Posterior cingulate gyrus (tissue), 11 donors: Measurements from ENCODE around the gene FRMD4A.

Experiments used
- DNase-seq, 10 donors: peaks; one replicate each; pipeline versions ENCODE4 v3.0.0 to v3.0.0-alpha.2; 2020 to 2021; ENCODE audit warnings: mixed read lengths in 3 of 10
- intact Hi-C: fragments of 100-400 bp; cut with DNase I; formaldehyde crosslinking; loops from one replicate; pipeline ENCODE4 v1.15.1; 2023

The FRMD4A gene

DNA sequence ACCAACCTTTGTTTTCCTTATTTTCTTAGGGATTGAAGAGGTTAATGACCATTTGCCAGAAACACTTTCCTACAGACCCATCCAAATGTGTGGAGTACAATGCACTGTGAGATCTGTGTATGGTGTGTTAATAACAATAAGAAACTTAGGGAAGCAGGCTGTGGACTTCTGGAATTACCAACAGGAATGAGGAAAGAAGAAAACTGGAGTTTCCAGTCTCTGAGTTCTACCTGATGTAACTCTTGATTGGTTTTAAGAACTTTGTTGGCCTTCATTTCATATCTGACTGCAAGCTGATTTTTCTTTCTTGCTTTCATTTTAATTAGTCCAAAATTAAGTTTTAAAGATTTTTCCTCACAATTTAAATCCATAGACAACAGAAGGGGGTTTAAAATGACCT, 700.5 kb downstream of the FRMD4A start:
- DNase-seq = no peak
- intact Hi-C loops = no loop called here

DNA sequence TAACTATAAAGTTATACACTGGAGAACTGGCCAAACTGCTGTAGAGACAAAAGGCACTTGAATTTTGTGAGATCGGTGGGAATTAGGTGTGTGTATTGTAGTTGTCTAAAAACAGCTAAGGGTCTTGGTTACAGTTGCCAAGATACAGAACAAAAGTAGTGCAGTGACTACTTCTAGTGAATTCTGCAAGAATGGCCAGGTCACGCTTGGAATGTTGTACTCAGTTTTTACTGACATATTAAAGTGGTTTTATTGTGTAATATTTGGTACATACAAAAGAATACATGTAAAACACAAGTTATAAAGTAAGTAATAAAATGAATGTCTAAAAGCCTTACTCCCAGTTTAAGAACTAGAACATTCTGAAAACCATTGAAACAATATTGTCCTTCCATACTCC, 701.6 kb downstream of the FRMD4A start:
- DNase-seq = no peak
- intact Hi-C loops = no loop called here

DNA sequence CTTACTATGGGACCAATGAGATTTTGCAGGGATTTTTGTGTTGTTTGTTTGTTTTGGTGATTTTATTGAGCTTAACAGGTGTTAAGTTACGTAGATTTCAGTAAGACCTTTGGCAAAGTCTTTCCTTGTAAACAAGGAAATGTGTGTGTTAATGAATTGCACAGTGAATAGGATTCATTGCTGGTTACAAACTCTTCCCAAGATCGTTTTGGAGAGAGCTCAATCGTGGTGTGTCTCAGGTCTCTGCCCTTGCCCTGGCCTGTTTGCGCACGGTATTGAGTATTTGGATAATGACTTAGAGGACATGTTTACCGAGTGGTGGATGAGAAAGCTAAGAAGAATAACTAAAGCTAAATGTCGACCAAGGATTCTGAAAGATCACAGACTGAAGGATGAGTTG, 702.1 kb downstream of the FRMD4A start:
- intact Hi-C loops = no loop called here
- no peak for DNase-seq

DNA sequence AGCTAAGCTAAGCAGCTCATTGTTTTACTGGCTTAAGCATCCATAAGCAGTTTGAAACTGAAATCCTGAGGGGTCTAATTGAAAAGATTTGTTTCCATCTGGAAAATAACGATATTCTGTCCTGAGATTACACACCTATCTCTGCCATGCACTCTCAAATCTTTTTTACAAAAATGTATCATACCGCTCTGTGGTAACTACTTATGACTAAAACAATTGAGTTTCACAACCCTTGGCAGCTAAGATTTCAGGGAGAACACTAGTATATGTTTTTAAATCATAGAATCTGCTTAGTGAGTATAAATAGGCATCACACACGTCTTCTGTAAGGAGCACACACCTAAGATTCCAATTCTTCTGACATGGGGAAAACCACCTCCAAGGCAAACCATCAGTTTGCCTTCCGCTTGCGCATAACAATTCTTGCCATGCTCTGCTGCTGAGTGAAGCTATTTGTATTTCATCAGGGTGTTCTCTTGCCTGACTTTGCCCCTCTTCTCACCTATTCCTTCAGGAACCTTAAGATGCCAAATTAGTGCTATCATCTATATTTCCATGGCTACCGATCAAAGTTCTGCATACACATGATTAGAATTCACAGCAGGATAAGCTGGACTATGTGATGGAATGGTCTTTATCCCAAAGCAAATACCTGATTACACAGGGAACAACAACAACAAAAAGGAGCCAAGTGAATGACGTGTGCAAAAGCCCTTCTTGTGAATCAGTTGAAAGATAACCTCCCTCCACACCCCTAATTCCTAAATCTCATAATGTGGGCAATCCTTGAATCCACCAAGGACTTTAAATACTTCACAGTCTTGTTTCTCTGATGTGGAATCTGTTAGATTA, 703.0 kb downstream of the FRMD4A start:
- intact Hi-C loops = no loop called here
- DNase-seq = no peak

DNA sequence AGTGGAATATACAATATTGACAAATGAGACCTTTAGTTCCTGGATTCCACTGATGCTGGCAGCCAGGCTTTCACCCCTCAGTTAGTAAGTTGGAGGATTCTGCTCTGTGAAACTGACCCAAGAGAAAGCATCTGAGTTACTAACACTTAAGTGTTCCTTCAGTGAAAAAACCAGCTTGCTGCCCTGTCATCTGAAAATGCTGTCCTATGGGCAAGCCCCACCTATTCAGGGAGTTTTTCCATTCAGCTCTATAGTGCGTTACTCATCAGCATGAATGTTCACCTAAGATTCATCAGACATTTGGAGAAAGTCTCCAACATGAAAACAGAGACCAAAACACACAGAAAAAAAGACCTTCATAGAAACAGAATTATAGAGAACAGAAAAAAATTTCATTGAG, 706.1 kb downstream of the FRMD4A start:
- intact Hi-C loops = no loop called here
- DNase-seq = no peak

DNA sequence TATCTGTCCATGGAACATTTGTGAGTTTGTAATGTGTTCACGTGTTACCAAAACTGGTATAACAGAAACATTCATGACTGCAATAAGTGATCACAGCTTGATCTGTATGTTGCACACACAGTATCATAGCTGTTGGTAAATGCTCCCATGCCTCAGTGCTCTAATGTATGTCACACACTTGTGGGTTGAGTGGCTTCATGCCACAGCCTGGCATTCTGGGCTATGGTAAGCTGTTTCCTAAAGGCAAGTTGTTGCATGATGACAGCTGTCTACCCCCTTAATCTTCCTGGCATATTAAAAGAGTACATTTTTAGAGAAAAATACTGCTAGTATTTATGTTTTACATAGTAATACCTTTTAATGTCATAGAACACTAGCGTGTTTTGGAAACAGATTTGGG, 708.8 kb downstream of the FRMD4A start:
- intact Hi-C loops = no loop called here
- DNase-seq = no peak

DNA sequence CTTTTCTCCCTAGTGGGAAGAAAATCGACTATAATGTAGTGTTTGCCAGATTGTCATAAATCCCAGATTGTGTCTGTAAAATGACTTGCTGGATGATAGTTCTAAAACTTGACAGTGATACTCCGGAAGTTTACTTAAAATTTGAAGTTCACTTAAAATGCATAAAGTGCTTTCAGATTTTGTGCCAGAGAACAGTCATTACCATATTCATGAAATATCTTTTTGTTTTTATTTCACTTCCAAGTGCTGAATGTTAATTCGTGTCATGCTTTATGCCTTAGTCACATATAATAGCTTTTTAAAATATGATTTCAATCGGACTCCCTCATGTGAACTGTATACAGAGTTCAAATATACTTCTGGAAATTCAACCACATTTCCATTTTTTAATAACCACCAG, 713.6 kb downstream of the FRMD4A start:
- intact Hi-C loops = no loop called here
- DNase-seq = no peak

DNA sequence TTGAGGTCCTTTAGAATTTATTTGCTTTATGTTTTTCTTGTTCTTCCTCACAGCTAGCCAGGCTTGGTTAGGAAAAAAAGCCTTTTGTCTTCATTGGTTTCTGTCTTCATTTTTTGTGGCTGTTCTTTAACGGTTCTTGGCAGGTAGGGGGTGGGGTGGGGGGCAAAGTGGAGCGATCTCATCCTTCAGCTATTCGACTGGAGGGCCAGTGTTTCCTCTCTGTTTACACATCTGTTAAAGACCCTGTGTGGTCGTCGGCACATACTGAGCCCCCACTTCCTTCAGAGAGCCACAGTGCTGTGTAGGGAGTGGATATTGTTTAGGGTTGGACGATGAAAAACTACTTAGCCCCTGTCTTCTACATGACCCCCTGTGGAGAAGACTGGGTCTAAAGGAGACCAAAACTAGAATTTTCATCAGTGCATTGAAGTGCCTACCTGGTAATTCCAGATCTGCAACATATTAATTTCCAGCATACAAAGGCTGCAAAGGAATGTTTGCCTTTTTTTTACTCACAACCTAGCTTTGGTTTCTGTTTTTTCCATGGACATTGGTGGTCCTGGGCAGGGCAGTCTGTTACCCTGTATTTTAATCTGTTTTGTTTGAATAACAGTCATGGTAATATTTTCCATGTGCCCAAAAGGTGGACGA, 714.9 kb downstream of the FRMD4A start:
- no peak for DNase-seq
- intact Hi-C loops = no loop called here

DNA sequence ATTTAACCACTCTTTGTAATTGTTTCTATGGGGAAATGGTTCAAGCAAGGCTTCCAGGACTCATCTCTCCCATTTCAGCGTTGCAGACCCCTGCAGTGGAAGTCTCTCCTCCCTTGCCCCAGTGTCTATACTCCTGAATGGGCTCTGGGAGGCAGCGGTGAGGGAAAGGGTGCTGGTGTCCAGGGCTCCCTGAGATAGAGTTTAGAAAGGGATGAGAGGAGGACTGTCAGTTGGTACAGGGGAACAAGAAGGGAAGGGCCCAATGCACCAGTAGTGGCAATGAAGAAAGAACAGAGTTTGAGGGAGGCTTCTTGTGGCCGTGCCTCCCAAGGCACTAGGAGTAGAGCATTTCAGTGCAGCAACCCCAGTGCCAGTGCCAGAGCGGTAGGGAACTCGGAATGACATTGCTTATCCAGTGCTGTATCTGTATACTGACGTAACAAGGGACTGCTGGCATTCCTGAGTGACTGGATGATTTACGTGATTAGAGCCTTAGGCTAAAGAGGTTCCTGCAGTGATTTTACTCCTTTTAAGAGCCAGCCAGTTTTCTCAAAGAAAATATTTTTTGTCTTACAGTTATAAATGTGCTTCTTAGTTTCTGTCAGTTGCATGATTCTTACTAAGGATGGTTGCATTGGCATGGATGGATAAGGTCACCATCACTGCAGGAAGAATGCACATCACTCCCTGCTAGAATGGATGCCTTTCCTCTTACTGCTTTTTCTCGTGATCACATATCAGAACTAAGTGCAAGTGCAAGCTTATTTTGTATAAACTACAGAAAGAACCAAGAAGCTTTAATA, 716.0 kb downstream of the FRMD4A start:
- intact Hi-C loops = no loop called here
- no peak for DNase-seq

DNA sequence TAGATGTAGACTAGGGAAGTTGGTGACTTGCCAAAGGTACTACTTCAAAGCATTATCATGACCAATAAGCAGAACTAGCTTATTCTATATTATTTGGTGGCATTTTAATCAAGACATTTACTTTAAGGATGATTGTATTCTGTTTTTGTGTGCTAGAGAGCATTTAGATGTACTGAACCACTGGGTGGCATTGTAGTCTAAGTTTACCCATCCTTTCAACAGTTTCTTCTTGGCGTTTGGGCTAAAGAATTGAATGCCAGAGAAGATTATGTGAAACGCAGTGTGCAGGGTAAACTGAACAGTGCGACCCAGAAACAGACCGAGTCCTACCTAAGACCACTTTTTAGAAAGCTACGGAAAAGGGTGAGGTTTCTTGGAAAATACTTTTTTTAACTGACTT, 717.2 kb downstream of the FRMD4A start:
- no peak for DNase-seq
- intact Hi-C loops = loop anchor here (2.0 kb wide), 1 partner anchor 165 kb away; no protein-coding TSS in a partner anchor

DNA sequence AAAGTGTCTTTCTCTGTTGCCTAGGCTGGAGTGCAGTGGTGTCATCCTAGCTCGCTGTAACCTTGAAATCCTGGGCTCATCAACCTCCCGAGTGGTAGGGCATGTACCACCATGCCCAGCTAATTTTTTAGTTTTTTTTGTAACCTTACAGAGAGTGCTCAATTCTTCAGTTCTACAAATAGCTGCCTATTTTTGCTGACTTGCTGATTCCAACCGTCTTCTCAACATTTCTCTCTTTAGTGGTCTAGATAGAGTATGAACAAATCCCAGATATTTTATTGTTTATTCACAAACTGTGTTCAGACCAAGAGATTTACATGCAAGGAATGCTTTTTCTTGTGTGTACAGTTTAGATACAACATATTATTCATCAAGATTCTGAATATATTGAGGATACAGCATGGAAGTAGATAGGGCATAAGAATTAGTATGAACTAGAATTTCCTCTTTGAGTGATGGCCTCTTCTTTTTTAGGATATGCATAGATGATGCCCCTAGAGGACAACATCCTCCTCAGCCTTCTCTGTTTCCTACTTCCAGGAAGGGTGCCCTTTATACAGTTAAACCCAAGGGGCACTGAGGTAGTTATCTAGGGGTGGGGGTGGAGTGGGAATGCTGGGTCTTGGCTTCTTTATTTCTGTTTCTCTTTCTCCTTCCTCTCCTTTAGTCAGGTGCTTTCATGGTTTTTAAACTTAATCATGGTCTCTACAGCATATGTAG, 717.9 kb downstream of the FRMD4A start:
- no peak for DNase-seq
- intact Hi-C loops = loop anchor here (2.0 kb wide), 1 partner anchor 166 kb away; no protein-coding TSS in a partner anchor

DNA sequence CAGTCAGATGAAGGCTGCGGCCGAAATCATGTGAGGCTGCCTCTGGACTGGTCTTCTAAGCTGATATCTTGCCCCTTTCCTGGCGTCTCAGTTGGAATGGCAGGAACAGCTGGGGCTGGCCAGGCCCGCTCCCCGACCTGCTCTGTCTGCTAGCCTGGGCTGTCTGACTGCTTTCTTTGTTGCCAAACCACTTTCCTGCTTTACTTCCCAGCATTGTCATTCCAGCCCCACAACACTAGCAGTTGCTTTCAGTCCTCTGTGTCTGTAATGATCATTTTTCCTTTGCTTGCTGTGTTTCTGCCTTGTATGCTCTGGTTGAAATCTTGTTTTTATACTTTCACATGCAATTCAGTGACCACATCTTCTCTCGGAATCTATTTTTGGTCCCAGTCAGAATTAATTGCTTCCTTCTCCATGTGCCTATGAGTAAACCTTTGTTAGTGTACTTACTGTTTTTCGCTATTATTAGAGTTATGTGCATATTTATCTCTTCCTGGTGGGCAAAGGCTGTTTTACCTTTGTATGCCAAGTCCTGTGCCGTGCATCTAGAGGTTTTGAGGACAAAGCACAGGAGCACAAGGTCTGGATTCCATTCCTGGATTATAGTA, 722.4 kb downstream of the FRMD4A start:
- intact Hi-C loops = no loop called here
- DNase-seq = peak in 2 of 10 donors; percentile 16 to 71

DNA sequence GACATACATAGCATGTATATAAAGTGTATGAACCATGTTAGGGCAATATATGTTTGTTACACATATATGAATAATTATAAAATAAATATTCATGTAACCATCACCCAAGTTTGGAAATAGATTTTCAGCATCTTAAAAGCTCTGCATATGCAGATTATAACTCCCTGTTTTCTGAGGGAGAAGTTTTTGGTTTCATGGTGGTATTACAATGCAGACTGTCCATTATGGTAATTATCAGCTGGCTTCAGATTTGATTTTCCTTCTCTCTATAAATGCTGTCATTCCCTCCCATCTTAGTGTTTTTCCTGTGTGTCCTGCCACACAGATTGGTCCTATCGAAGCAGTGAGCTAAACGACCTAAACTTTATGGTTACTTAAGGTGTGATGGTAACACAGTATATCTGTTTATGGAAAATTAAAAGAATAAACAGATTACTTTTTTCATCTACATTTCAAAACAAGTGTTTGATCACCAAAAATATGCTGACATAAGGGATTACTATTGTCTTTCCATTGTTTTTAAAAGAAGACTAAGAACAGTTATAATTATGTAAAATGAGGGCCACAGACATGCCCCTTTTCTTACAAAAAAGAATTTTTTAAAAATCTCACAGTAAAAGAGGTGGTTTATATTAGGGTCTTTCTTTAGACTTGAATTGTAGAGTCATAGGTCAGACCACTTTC, 726.2 kb downstream of the FRMD4A start:
- intact Hi-C loops = no loop called here
- DNase-seq = no peak

DNA sequence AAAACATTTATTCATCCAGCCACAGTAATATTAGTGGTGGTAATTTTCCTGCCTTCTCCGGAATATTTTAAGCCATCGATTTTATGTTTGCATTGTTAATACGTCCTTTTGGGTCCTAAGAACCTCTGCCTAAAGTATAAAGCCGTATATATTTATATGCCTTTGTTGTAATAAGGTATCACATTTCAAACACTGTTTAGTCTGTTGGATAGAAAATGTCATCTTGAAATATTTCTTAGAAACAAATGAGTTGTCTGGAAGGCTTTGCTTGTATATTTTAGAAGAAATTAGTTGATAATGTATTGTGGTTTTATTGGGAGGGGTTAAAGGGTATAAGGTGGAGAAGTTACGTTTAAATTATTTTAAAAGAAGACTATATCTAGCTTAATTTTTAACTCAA, 732.8 kb downstream of the FRMD4A start:
- no peak for DNase-seq
- intact Hi-C loops = no loop called here

DNA sequence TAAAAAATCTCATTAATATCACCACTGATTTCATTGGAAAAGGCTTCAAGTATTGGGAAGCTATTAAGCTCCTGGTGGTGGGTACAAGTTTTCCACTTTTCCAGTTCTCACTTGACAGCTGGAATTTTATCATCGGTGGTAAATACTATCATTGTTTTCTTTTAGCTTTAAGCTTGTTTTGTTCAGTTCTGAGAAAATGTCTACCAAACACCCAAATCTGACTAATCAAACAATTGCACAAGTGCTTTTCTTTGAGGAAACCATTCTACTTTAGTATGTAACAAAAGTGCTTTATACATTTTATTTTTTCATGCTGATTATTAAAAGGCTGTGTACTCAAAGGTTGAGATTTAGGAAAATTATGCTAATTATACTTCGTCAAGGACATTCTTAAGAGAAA, 736.1 kb downstream of the FRMD4A start:
- intact Hi-C loops = no loop called here
- DNase-seq = no peak
